ENCODE data around the gene FAM171A2.

DNA sequence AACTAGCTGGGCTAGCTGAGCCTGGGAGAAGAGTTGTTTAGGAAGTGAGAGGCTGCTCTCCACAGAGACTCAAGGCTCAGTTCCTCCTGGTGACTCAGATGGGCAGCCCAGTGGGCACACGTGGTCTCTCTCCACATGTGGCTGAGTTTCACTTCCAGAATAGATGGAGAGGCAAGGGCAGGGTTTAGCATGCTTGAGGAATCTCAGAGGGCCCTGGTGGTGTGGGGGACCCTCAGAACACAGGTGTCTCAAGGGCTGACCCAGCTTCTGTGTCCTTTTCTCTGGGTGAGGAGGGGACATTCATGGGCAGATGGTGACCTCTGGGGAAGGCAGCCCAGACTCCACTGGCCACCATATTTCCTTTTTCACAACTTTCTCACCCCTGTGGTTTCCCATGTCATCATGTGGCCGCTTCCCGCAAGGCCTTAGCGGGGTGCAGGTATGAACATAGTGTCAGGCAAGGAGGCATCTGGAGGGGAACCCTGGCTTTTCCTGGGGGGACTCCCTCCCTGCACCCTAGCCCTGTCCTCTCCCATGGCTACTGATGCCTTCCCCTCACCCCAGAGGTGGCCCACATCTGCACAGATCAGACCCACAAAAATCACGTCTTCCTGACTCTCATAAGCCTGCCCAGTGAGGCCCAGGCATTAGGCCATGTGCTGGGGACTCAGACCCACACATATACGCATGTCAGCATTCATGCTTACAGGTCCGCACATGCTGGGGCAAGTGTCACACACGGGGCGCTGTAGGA, 15.2 kb downstream of the FAM171A2 start:
- TF ChIP-seq, protein P1, sequence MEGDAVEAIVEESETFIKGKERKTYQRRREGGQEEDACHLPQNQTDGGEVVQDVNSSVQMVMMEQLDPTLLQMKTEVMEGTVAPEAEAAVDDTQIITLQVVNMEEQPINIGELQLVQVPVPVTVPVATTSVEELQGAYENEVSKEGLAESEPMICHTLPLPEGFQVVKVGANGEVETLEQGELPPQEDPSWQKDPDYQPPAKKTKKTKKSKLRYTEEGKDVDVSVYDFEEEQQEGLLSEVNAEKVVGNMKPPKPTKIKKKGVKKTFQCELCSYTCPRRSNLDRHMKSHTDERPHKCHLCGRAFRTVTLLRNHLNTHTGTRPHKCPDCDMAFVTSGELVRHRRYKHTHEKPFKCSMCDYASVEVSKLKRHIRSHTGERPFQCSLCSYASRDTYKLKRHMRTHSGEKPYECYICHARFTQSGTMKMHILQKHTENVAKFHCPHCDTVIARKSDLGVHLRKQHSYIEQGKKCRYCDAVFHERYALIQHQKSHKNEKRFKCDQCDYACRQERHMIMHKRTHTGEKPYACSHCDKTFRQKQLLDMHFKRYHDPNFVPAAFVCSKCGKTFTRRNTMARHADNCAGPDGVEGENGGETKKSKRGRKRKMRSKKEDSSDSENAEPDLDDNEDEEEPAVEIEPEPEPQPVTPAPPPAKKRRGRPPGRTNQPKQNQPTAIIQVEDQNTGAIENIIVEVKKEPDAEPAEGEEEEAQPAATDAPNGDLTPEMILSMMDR (IDR thresholded peaks at IDR 0.05), result no peak
- no peak for TF ChIP-seq POLR2A (IDR thresholded peaks at IDR 0.05)

All from tibial nerve (tissue), 3 donors.